Right lobe of liver (tissue), 4 donors: ENCODE data around the gene IL17F.

Source experiments
- CTCF ChIP-seq, 4 donors: fragments of 200-600 bp in 3 of 4; fragments of 450-650 bp in 1 of 4; IDR thresholded peaks; one replicate each; pipeline versions ENCODE4 v1.5.1 to v1.8.0; 2016 to 2022; ENCODE audit warnings: antibody characterized with exemption in 4 of 4, mild to moderate bottlenecking in 2 of 4
- POLR2A ChIP-seq: fragments of 450-650 bp; IDR thresholded peaks from one replicate; pipeline ENCODE4 v1.6.1; 2017; ENCODE audit warnings: antibody characterized with exemption, mild to moderate bottlenecking
- donor health status: DM: no; HTN: no; CAD: no.
- donor health status: DM: no; HTN: no; CAD: no.
- donor health status: DM: no; HTN: yes; CAD: no.

- no peak for TF ChIP-seq POLR2A
- TF ChIP-seq CTCF (IDR thresholded peaks at IDR 0.05) = no peak
Measured at GRCh38 chr6:52262620-52263344, 18.5 kb upstream of the IL17F start.
